A673 (cell line): Measurements from ENCODE around the gene THOC7. TPM values are rescaled to one million over a fixed set of nuclear protein-coding genes. Genes with fewer than 3 reads are reported as not detected.

Experiments used
- BruUV-seq: library from RNA; stranded (reverse); fragments of 400-500 nt; replicated peaks from 2 replicates; lab custom pipeline; 2021; lab: Mats Ljungman, UMichigan
- CTCF ChIA-PET: fragments of 300-600 bp; sonication (Branson Sonifier 250); formaldehyde crosslinking; loops from one replicate; lab custom pipeline; 2022; ENCODE audit warnings: antibody characterized with exemption; lab: Charles Lee
- POLR2A ChIA-PET: fragments of 300-600 bp; sonication (Branson Sonifier 250); formaldehyde crosslinking; loops from one replicate; lab custom pipeline; 2022; ENCODE audit warnings: antibody characterized with exemption; ENCODE audit not compliant: low non-redundant PET; lab: Charles Lee
- DNase-seq: peaks from one replicate; pipeline ENCODE4 v3.0.0-alpha.2; 2015; ENCODE audit warnings: low spot score
- H3K27ac ChIP-seq: fragments of 200-600 bp; sonication (generic); 2 replicates; pipeline ENCODE4 v1.5.1; 2016; ENCODE audit warnings: mixed run types, low read depth, mild to moderate bottlenecking, mixed read lengths, antibody characterized with exemption, low read length; ENCODE audit not compliant: poor library complexity, severe bottlenecking
- H3K27me3 ChIP-seq: fragments of 200-600 bp; sonication (generic); replicated peaks from 2 replicates; pipeline ENCODE4 v1.6.1; 2017; ENCODE audit warnings: mixed run types, low read depth, mild to moderate bottlenecking, mixed read lengths, antibody characterized with exemption, low read length; ENCODE audit not compliant: insufficient read depth, poor library complexity
- H3K36me3 ChIP-seq: fragments of 200-600 bp; sonication (generic); 2 replicates; pipeline ENCODE4 v1.6.1; 2016; ENCODE audit warnings: mixed run types, mild to moderate bottlenecking, mixed read lengths, antibody characterized with exemption, low read length; ENCODE audit not compliant: insufficient read depth, poor library complexity, severe bottlenecking
- H3K4me1 ChIP-seq: fragments of 200-600 bp; sonication (generic); 2 replicates; pipeline ENCODE4 v1.6.1; 2017; ENCODE audit warnings: mixed run types, mild to moderate bottlenecking, mixed read lengths, antibody characterized with exemption, low read length; ENCODE audit not compliant: insufficient read depth, poor library complexity, severe bottlenecking
- H3K4me3 ChIP-seq: fragments of 200-600 bp; sonication (generic); 2 replicates; pipeline ENCODE4 v1.5.1; 2016; ENCODE audit warnings: low read depth, mixed run types, mild to moderate bottlenecking, mixed read lengths, low read length; ENCODE audit not compliant: poor library complexity, severe bottlenecking
- H3K9me3 ChIP-seq: fragments of 200-600 bp; sonication (generic); 2 replicates; pipeline ENCODE4 v1.6.1; 2016; ENCODE audit warnings: mixed run types, low read depth, mild to moderate bottlenecking, mixed read lengths, antibody characterized with exemption, low read length; ENCODE audit not compliant: poor library complexity, severe bottlenecking
- EZH2 ChIP-seq: fragments of 200-600 bp; sonication (generic); IDR thresholded peaks from 2 replicates; pipeline ENCODE4 v1.6.1; 2017; ENCODE audit warnings: borderline replicate concordance, low read depth, mild to moderate bottlenecking, mixed read lengths, antibody characterized with exemption, low read length; ENCODE audit not compliant: poor library complexity, severe bottlenecking
- intact Hi-C: fragments of 100-400 bp; cut with micrococcal nuclease; formaldehyde crosslinking; loops from one replicate; pipeline ENCODE4 v1.10.0; 2022; ENCODE audit not compliant: unreplicated experiment
- total RNA-seq: library from RNA; stranded (reverse); gene quantifications from 2 replicates; pipeline ENCODE4 v1.2.3, GENCODE V29; 2021
- TF ChIP-seq, protein P1 (sequence below): fragments of 300-800, 200-600 bp; sonication (generic); conservative IDR thresholded peaks from 2 replicates; pipeline ENCODE4 v1.5.1; 2017; ENCODE audit warnings: low read depth, mild to moderate bottlenecking, antibody characterized with exemption, low read length, moderate library complexity, mixed read lengths

Gene THOC7
- total RNA-seq, 1 experiment from 2014 or later = 37.3 TPM

DNA sequence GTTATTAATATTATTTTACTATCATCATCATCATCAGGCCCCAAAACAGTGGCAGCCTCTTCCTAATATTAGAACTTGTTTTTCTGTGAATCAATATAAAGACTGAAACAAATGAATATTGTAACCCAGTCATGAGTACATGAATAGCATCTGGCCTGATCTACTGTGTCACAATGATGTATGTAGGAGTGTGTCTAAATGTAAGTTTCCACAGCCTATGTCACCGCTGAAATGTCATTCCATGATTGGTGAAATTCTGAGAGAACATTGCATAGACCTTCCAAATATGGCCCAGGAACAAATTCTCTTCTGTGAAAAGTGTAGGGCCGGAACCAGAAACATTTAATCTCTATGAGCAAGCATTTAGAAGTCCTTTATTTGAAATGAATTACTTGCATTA is 65.1 kb downstream of the THOC7 start:
- no peak for DNase-seq
- intact Hi-C loops = no loop called here
- H3K4me3 ChIP-seq = no peak overlapping the region
- no peak overlapping the region for H3K27ac ChIP-seq
- ChIA-PET CTCF (no interaction called here), POLR2A (no interaction called here)
- H3K4me1 ChIP-seq = no peaks in the 10 kb centered on the region
- BruUV-seq = no TSS peak
- H3K27me3 ChIP-seq = no peaks in the 10 kb centered on the region
- TF ChIP-seq, protein P1, sequence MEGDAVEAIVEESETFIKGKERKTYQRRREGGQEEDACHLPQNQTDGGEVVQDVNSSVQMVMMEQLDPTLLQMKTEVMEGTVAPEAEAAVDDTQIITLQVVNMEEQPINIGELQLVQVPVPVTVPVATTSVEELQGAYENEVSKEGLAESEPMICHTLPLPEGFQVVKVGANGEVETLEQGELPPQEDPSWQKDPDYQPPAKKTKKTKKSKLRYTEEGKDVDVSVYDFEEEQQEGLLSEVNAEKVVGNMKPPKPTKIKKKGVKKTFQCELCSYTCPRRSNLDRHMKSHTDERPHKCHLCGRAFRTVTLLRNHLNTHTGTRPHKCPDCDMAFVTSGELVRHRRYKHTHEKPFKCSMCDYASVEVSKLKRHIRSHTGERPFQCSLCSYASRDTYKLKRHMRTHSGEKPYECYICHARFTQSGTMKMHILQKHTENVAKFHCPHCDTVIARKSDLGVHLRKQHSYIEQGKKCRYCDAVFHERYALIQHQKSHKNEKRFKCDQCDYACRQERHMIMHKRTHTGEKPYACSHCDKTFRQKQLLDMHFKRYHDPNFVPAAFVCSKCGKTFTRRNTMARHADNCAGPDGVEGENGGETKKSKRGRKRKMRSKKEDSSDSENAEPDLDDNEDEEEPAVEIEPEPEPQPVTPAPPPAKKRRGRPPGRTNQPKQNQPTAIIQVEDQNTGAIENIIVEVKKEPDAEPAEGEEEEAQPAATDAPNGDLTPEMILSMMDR = no peak
- TF ChIP-seq EZH2 = no peak
- no peaks in the 10 kb centered on the region for H3K9me3 ChIP-seq
- H3K36me3 ChIP-seq = no peaks in the 10 kb centered on the region

DNA sequence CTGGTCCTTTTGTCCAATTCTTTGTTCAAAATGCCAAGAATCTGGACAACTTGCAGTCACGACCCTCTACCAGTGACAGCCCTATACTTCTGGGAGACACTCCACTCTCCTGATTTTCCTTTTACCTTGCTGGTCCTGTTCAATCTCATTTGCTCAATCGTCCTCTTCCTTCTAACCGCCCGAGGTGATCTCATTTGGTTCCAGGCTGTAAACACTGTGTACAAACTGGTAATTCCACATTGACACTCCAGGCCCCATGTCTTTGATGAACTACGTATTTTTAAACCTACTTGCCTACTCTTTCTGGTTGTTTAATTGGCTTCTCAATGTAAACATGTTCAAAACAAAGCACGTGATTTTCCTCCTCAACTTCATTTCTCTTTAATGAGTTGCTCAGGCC is 68.2 kb downstream of the THOC7 start:
- intact Hi-C loops = no loop called here
- ChIA-PET POLR2A (no interaction called here), CTCF (no interaction called here)
- no peak overlapping the region for H3K4me3 ChIP-seq
- H3K9me3 ChIP-seq = no peaks in the 10 kb centered on the region
- DNase-seq = no peak
- TF ChIP-seq EZH2 = no peak
- TF ChIP-seq, protein P1 = no peak
- no peak overlapping the region for H3K27ac ChIP-seq
- BruUV-seq = no TSS peak
- H3K27me3 ChIP-seq = no peaks in the 10 kb centered on the region
- no peaks in the 10 kb centered on the region for H3K4me1 ChIP-seq
- H3K36me3 ChIP-seq = no peaks in the 10 kb centered on the region

DNA sequence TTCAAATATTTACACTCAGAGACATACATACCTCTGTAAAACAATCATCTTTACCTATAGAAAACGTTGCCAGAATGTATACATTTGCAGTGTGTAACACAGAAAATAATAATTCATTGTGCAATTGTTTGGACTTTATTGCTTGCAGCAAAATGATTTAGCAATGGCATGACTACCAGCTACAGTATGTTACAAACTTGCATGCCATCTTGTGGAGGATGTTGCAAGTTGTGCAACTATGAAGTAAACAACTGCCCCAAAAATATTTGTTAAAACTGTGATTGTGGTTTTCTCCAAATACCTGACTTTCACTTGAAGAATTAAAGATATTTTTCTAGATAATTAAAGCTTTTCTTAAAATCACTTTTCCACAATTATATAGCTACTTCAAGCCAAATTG is 71.6 kb downstream of the THOC7 start:
- intact Hi-C loops = loop anchor here (2.0 kb wide), 1 partner anchor 441 kb away; no protein-coding TSS in a partner anchor
- CTCF ChIA-PET = no interaction called here
- H3K27ac ChIP-seq = no peak overlapping the region
- H3K4me1 ChIP-seq = no peaks in the 10 kb centered on the region
- no peak overlapping the region for H3K4me3 ChIP-seq
- POLR2A ChIA-PET = no interaction called here
- no peaks in the 10 kb centered on the region for H3K36me3 ChIP-seq
- H3K9me3 ChIP-seq = no peaks in the 10 kb centered on the region
- no TSS peak for BruUV-seq
- no peaks in the 10 kb centered on the region for H3K27me3 ChIP-seq
- DNase-seq = peak; percentile 12
- no peak for TF ChIP-seq EZH2
- TF ChIP-seq, protein P1 = peak; percentile 35; the same call in 1 of the 2 replicates

Other genes with a start within 250 kb of the THOC7 start
- gene SNTN, start 211.1 kb downstream of the THOC7 start, total RNA-seq = not detected in 2 replicates
- not detected in 2 replicates for gene C3orf49, start 44.5 kb downstream of the THOC7 start, total RNA-seq
- gene ATXN7, start 62 bp upstream of the THOC7 start, total RNA-seq = 11.3 and 13.8 TPM in 2 replicates
- gene SCAANT1, start 48.6 kb upstream of the THOC7 start, total RNA-seq = not detected in 2 replicates
- gene PSMD6, start 159.7 kb upstream of the THOC7 start, total RNA-seq = 65.3 and 66.5 TPM in 2 replicates